WTC11 (cell line): Measurements from ENCODE around the gene RAI1.

Experiments used
- TF ChIP-seq, protein P1 (sequence below): fragments of 200-600 bp; IDR thresholded peaks from 2 replicates; pipeline ENCODE4 v1.8.0; 2022; ENCODE audit warnings: antibody characterized with exemption
- TF ChIP-seq, protein P2 (sequence below): sonication (generic); formaldehyde crosslinking; IDR thresholded peaks from 2 replicates; pipeline ENCODE4 v1.8.0; 2022; ENCODE audit warnings: mild to moderate bottlenecking, missing genetic modification reagents

DNA sequence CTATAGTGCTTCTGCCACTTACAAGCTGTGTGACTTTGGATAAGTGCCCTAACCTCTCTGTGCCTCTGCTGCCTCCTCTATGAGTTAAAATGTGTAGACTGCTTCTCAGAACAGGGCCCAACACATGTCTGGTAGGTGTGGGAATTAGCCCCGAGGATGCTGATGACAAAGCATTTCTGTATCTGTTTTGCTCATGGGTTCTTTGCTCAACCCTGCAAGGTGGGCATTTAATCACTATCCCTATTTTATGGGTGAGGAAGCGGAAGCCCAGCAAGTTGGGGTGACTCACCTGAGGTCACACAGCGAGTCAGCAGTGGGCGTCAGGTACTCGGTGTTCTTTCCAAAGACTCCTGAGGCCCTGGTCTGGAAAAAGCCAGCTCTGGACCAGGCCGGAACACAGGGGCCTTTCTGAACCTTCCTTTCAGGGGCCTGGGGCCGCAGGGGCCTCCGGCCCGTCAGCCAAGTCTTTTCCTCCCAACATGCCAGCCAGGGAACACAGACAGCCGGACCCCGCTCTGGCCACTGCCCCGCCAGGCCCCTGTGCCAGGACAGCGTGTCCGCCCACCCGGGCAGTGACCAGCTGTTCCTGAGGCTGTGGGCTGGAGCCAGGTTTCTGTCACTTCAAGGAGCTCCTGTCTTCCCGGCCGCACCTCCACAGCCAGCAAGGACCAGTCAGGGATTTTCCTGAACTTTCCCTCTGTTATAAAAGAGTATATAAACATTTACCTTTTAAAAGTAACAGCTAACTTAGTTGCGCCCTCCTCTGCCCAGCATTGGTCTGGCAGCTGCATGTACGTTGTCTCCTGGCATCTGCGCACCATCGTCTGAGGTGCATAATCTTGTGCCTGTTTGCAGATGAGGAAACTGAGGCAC, 93.0 kb downstream of the RAI1 start:
- TF ChIP-seq, protein P1, sequence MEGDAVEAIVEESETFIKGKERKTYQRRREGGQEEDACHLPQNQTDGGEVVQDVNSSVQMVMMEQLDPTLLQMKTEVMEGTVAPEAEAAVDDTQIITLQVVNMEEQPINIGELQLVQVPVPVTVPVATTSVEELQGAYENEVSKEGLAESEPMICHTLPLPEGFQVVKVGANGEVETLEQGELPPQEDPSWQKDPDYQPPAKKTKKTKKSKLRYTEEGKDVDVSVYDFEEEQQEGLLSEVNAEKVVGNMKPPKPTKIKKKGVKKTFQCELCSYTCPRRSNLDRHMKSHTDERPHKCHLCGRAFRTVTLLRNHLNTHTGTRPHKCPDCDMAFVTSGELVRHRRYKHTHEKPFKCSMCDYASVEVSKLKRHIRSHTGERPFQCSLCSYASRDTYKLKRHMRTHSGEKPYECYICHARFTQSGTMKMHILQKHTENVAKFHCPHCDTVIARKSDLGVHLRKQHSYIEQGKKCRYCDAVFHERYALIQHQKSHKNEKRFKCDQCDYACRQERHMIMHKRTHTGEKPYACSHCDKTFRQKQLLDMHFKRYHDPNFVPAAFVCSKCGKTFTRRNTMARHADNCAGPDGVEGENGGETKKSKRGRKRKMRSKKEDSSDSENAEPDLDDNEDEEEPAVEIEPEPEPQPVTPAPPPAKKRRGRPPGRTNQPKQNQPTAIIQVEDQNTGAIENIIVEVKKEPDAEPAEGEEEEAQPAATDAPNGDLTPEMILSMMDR, result no peak
- TF ChIP-seq, protein P2, sequence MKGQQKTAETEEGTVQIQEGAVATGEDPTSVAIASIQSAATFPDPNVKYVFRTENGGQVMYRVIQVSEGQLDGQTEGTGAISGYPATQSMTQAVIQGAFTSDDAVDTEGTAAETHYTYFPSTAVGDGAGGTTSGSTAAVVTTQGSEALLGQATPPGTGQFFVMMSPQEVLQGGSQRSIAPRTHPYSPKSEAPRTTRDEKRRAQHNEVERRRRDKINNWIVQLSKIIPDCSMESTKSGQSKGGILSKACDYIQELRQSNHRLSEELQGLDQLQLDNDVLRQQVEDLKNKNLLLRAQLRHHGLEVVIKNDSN, result no peak
